WTC11 (cell line): ENCODE data around the gene FGD3. TPM values are rescaled to one million over a fixed set of nuclear protein-coding genes. Genes with fewer than 3 reads are reported as not detected.

Source experiments
- ATAC-seq: fragments of 200-7000 bp; cut with Tn5 transposase; 2 replicates; pipeline ENCODE4 v1.10.0; 2021; ENCODE audit warnings: mild to moderate bottlenecking, moderate library complexity
- CTCF ChIA-PET: fragments of 300-600 bp; sonication (Branson Sonifier 250); formaldehyde crosslinking; loops from one replicate; lab custom pipeline; 2021; ENCODE audit warnings: antibody characterized with exemption; lab: Charles Lee
- POLR2A ChIA-PET: fragments of 350-600 bp; sonication (Branson Sonifier 250); formaldehyde crosslinking; loops from one replicate; lab custom pipeline; 2021; ENCODE audit warnings: antibody characterized with exemption; lab: Charles Lee
- DNase-seq: peaks from one replicate; pipeline ENCODE4 v3.0.0; 2021; ENCODE audit warnings: low spot score
- H3K27ac Mint-ChIP-seq: 2 replicates; pipeline ENCODE4 v1.8.0; 2021; ENCODE audit warnings: mixed read lengths
- H3K27me3 Mint-ChIP-seq: 2 replicates; pipeline ENCODE4 v1.8.0; 2021; ENCODE audit warnings: low read depth, mild to moderate bottlenecking, moderate library complexity, mixed read lengths
- H3K36me3 Mint-ChIP-seq: 2 replicates; pipeline ENCODE4 v1.8.0; 2021; ENCODE audit warnings: mixed read lengths
- H3K4me1 Mint-ChIP-seq: 2 replicates; pipeline ENCODE4 v1.8.0; 2022; ENCODE audit warnings: mixed read lengths
- H3K4me3 Mint-ChIP-seq: 2 replicates; pipeline ENCODE4 v1.8.0; 2021; ENCODE audit warnings: mild to moderate bottlenecking, moderate library complexity, mixed read lengths
- H3K9me3 Mint-ChIP-seq: 2 replicates; pipeline ENCODE4 v1.8.0; 2021; ENCODE audit warnings: mixed read lengths
- CREB1 ChIP-seq: sonication (generic); formaldehyde crosslinking; IDR thresholded peaks from 2 replicates; pipeline ENCODE4 v1.8.0; 2023; ENCODE audit warnings: mild to moderate bottlenecking, missing genetic modification reagents
- EMX1 ChIP-seq: fragments of 250-450 bp; sonication (Bioruptor Pico); IDR thresholded peaks from 2 replicates; pipeline ENCODE4 v1.8.0; 2021; ENCODE audit warnings: mild to moderate bottlenecking
- FOXJ3 ChIP-seq: sonication (generic); formaldehyde crosslinking; IDR thresholded peaks from 2 replicates; pipeline ENCODE4 v1.9.0; 2021; ENCODE audit warnings: missing genetic modification reagents, mild to moderate bottlenecking, borderline replicate concordance
- GTF2I ChIP-seq: fragments of 250-450 bp; sonication (Bioruptor Pico); conservative IDR thresholded peaks from 2 replicates; pipeline ENCODE4 v1.4.0; 2021; ENCODE audit warnings: mild to moderate bottlenecking
- KAT7 ChIP-seq: sonication (generic); formaldehyde crosslinking; IDR thresholded peaks from 2 replicates; pipeline ENCODE4 v1.8.1; 2023; ENCODE audit warnings: missing genetic modification reagents, mild to moderate bottlenecking, borderline replicate concordance
- MYBL2 ChIP-seq: sonication (generic); formaldehyde crosslinking; IDR thresholded peaks from 2 replicates; pipeline ENCODE4 v1.8.1; 2023; ENCODE audit warnings: mild to moderate bottlenecking, moderate library complexity, missing genetic modification reagents
- NFATC4 ChIP-seq: fragments of 250-450 bp; sonication (Bioruptor Pico); IDR thresholded peaks from 2 replicates; pipeline ENCODE4 v1.9.0; 2021; ENCODE audit warnings: mild to moderate bottlenecking
- NFYB ChIP-seq: sonication (generic); formaldehyde crosslinking; conservative IDR thresholded peaks from 2 replicates; pipeline ENCODE4 v1.8.0; 2022; ENCODE audit warnings: low read depth, missing genetic modification reagents
- NR1H2 ChIP-seq: sonication (generic); formaldehyde crosslinking; IDR thresholded peaks from 2 replicates; pipeline ENCODE4 v1.9.0; 2021; ENCODE audit warnings: mild to moderate bottlenecking, moderate library complexity, missing genetic modification reagents
- OVOL2 ChIP-seq: fragments of 250-450 bp; sonication (Bioruptor Pico); IDR thresholded peaks from 2 replicates; pipeline ENCODE4 v1.9.0; 2021; ENCODE audit warnings: mild to moderate bottlenecking, borderline replicate concordance
- RELA ChIP-seq: sonication (generic); formaldehyde crosslinking; IDR thresholded peaks from 2 replicates; pipeline ENCODE4 v1.8.1; 2022; ENCODE audit warnings: missing genetic modification reagents, mild to moderate bottlenecking, borderline replicate concordance
- SMAD4 ChIP-seq: sonication (generic); formaldehyde crosslinking; IDR thresholded peaks from 2 replicates; pipeline ENCODE4 v1.8.0; 2022; ENCODE audit warnings: mild to moderate bottlenecking, missing genetic modification reagents
- ZBTB21 ChIP-seq: sonication (generic); formaldehyde crosslinking; IDR thresholded peaks from 2 replicates; pipeline ENCODE4 v1.8.1; 2023; ENCODE audit warnings: mild to moderate bottlenecking, missing genetic modification reagents, borderline replicate concordance
- ZNF416 ChIP-seq: fragments of 250-450 bp; sonication (Bioruptor Pico); IDR thresholded peaks from 2 replicates; pipeline ENCODE4 v1.9.0; 2021; ENCODE audit warnings: mild to moderate bottlenecking, inconsistent platforms
- ZNF671 ChIP-seq: fragments of 250-450 bp; sonication (Bioruptor Pico); IDR thresholded peaks from 2 replicates; pipeline ENCODE4 v1.8.0; 2021; ENCODE audit warnings: mild to moderate bottlenecking
- total RNA-seq: library from RNA; stranded (reverse); gene quantifications from 3 replicates; pipeline ENCODE4 v1.2.3, GENCODE V29; 2021
- TF ChIP-seq, protein P1 (sequence below): sonication (generic); formaldehyde crosslinking; IDR thresholded peaks from 2 replicates; pipeline ENCODE4 v1.8.0; 2023; ENCODE audit warnings: missing genetic modification reagents, mild to moderate bottlenecking, borderline replicate concordance
- TF ChIP-seq, protein P2 (sequence below): sonication (generic); formaldehyde crosslinking; IDR thresholded peaks from 2 replicates; pipeline ENCODE4 v1.8.1; 2023; ENCODE audit warnings: mild to moderate bottlenecking, moderate library complexity, missing genetic modification reagents
- TF ChIP-seq, protein P3 (sequence below): sonication (generic); formaldehyde crosslinking; IDR thresholded peaks from 2 replicates; pipeline ENCODE4 v1.8.1; 2023; ENCODE audit warnings: mild to moderate bottlenecking, missing genetic modification reagents
- TF ChIP-seq, protein P4 (sequence below): sonication (generic); formaldehyde crosslinking; IDR thresholded peaks from 2 replicates; pipeline ENCODE4 v1.8.0; 2022; ENCODE audit warnings: missing genetic modification reagents
- TF ChIP-seq, protein P5 (sequence below): sonication (generic); formaldehyde crosslinking; IDR thresholded peaks from 2 replicates; pipeline ENCODE4 v1.8.0; 2022; ENCODE audit warnings: mild to moderate bottlenecking, missing genetic modification reagents

Gene FGD3
- total RNA-seq, 1 experiment from 2014 or later = 1.9 TPM

DNA sequence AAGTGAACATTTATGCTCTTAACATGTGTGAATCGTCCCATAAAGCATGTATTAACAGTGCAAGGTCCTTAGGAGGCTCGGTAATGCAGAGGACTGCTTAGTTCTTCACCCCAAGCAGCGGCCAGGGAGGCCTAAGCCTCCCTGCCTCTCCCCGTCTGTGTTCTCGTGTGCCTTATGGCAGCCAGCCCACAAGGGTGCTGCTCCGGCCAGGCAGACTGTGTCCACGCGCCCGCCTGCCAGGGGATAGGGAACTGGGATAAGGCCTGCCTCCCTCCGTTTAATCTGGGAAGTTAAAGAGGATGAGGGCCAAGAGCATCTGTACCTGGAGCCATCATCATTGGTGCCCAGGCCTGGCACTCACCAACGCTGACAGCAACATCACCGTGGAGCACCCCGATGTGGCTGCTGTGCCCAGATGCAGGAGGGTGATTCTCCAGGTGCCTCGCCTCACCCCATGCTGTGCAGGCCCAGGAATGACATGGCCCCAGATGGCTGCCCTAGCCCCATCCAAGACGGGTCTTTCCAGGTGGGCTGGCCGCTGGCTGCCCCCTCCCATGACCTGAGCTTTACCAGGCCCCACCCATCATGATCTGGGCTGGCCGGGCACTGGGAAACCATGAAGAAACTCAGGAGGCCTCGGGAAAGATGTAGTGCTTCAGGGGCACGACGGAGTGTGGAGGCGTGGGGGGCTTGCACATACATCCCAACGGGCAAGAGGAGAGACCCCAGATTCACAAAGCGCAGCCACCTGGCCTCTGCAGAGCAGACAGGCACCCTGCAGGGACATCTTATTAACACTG is 75.6 kb downstream of the FGD3 start (continued):
- TF ChIP-seq, protein P1, sequence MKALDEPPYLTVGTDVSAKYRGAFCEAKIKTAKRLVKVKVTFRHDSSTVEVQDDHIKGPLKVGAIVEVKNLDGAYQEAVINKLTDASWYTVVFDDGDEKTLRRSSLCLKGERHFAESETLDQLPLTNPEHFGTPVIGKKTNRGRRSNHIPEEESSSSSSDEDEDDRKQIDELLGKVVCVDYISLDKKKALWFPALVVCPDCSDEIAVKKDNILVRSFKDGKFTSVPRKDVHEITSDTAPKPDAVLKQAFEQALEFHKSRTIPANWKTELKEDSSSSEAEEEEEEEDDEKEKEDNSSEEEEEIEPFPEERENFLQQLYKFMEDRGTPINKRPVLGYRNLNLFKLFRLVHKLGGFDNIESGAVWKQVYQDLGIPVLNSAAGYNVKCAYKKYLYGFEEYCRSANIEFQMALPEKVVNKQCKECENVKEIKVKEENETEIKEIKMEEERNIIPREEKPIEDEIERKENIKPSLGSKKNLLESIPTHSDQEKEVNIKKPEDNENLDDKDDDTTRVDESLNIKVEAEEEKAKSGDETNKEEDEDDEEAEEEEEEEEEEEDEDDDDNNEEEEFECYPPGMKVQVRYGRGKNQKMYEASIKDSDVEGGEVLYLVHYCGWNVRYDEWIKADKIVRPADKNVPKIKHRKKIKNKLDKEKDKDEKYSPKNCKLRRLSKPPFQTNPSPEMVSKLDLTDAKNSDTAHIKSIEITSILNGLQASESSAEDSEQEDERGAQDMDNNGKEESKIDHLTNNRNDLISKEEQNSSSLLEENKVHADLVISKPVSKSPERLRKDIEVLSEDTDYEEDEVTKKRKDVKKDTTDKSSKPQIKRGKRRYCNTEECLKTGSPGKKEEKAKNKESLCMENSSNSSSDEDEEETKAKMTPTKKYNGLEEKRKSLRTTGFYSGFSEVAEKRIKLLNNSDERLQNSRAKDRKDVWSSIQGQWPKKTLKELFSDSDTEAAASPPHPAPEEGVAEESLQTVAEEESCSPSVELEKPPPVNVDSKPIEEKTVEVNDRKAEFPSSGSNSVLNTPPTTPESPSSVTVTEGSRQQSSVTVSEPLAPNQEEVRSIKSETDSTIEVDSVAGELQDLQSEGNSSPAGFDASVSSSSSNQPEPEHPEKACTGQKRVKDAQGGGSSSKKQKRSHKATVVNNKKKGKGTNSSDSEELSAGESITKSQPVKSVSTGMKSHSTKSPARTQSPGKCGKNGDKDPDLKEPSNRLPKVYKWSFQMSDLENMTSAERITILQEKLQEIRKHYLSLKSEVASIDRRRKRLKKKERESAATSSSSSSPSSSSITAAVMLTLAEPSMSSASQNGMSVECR (CRISPR knock-in tag) = no peak
- TF ChIP-seq, all 79 proteins: peak for 0

DNA sequence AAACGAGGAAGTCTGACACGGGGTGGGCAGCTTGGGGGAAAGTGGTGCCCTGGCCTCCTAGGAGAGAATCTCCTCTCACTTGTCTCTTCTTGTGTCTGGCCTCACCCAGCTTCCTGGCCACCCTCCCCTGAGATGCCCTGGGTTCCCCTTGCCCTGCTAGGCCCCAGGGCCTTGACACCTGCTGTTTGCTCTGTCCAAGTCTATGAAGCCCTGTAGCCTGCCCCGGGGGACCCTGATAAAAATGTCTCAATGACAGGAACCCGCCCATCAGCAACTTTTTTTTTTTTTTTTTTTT is 76.1 kb downstream of the FGD3 start:
- no peak for ATAC-seq
- no peaks in the 10 kb centered on the region for H3K36me3 Mint-ChIP-seq
- DNase-seq = no peak
- no peaks in the 10 kb centered on the region; the same call in 1 of the 2 replicates for H3K27me3 Mint-ChIP-seq
- no peak for TF ChIP-seq GTF2I (CRISPR knock-in tag)
- TF ChIP-seq SMAD4 (CRISPR knock-in tag) = no peak
- TF ChIP-seq, protein P2, sequence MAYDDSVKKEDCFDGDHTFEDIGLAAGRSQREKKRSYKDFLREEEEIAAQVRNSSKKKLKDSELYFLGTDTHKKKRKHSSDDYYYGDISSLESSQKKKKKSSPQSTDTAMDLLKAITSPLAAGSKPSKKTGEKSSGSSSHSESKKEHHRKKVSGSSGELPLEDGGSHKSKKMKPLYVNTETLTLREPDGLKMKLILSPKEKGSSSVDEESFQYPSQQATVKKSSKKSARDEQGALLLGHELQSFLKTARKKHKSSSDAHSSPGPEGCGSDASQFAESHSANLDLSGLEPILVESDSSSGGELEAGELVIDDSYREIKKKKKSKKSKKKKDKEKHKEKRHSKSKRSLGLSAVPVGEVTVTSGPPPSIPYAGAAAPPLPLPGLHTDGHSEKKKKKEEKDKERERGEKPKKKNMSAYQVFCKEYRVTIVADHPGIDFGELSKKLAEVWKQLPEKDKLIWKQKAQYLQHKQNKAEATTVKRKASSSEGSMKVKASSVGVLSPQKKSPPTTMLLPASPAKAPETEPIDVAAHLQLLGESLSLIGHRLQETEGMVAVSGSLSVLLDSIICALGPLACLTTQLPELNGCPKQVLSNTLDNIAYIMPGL (CRISPR knock-in tag) = no peak
- TF ChIP-seq, protein P3, sequence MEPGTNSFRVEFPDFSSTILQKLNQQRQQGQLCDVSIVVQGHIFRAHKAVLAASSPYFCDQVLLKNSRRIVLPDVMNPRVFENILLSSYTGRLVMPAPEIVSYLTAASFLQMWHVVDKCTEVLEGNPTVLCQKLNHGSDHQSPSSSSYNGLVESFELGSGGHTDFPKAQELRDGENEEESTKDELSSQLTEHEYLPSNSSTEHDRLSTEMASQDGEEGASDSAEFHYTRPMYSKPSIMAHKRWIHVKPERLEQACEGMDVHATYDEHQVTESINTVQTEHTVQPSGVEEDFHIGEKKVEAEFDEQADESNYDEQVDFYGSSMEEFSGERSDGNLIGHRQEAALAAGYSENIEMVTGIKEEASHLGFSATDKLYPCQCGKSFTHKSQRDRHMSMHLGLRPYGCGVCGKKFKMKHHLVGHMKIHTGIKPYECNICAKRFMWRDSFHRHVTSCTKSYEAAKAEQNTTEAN = no peak
- TF ChIP-seq, protein P4, sequence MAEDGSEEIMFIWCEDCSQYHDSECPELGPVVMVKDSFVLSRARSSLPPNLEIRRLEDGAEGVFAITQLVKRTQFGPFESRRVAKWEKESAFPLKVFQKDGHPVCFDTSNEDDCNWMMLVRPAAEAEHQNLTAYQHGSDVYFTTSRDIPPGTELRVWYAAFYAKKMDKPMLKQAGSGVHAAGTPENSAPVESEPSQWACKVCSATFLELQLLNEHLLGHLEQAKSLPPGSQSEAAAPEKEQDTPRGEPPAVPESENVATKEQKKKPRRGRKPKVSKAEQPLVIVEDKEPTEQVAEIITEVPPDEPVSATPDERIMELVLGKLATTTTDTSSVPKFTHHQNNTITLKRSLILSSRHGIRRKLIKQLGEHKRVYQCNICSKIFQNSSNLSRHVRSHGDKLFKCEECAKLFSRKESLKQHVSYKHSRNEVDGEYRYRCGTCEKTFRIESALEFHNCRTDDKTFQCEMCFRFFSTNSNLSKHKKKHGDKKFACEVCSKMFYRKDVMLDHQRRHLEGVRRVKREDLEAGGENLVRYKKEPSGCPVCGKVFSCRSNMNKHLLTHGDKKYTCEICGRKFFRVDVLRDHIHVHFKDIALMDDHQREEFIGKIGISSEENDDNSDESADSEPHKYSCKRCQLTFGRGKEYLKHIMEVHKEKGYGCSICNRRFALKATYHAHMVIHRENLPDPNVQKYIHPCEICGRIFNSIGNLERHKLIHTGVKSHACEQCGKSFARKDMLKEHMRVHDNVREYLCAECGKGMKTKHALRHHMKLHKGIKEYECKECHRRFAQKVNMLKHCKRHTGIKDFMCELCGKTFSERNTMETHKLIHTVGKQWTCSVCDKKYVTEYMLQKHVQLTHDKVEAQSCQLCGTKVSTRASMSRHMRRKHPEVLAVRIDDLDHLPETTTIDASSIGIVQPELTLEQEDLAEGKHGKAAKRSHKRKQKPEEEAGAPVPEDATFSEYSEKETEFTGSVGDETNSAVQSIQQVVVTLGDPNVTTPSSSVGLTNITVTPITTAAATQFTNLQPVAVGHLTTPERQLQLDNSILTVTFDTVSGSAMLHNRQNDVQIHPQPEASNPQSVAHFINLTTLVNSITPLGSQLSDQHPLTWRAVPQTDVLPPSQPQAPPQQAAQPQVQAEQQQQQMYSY (CRISPR knock-in tag) = no peak
- no peak for TF ChIP-seq FOXJ3
- TF ChIP-seq OVOL2 (CRISPR knock-in tag) = no peak
- no peak for TF ChIP-seq NFATC4
- TF ChIP-seq ZNF671 = no peak
- TF ChIP-seq RELA (CRISPR knock-in tag) = no peak
- TF ChIP-seq ZNF416 (CRISPR knock-in tag) = no peak
- no peak for TF ChIP-seq MYBL2 (CRISPR knock-in tag)
- TF ChIP-seq, protein P5, sequence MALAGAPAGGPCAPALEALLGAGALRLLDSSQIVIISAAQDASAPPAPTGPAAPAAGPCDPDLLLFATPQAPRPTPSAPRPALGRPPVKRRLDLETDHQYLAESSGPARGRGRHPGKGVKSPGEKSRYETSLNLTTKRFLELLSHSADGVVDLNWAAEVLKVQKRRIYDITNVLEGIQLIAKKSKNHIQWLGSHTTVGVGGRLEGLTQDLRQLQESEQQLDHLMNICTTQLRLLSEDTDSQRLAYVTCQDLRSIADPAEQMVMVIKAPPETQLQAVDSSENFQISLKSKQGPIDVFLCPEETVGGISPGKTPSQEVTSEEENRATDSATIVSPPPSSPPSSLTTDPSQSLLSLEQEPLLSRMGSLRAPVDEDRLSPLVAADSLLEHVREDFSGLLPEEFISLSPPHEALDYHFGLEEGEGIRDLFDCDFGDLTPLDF (CRISPR knock-in tag) = no peak
- no peak for TF ChIP-seq KAT7
- no peak for TF ChIP-seq NR1H2
- no peak for TF ChIP-seq EMX1
- no peak for TF ChIP-seq ZBTB21
- TF ChIP-seq NFYB (CRISPR knock-in tag) = no peak
- TF ChIP-seq CREB1 (CRISPR knock-in tag) = no peak
- ChIA-PET POLR2A (no interaction called here), CTCF (interaction anchor here (0.7 to 1.0 kb wide), 2 partner anchors 20 to 140 kb away, joined by 4 read pairs; no protein-coding TSS in a partner anchor)
- H3K27ac Mint-ChIP-seq = no peak overlapping the region
- no peak overlapping the region for H3K4me3 Mint-ChIP-seq
- peaks cover 16% of the 10 kb centered on the region for H3K4me1 Mint-ChIP-seq
- no peaks in the 10 kb centered on the region for H3K9me3 Mint-ChIP-seq
